ENCODE measurements around the gene GRIK2.

GRIK2 gene

DNA sequence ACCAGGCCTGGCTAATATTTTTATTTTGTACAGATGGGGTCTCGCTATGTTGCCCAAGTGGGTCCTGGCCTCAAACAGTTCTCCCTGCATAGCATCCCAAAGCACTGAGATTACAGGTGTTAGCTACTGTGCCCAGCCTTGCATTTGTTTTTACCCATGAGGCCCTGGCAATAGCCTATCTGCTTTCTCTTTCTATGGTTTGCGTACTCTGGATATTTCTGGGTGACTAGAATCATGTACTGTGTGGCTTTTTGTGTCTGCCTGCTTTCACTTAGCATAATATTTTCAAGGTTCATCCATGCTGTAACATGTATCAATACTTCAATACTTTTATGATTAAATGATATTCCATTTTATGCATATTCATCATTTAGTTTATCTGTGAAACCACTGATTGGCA lies 451.7 kb downstream of the GRIK2 start:
- no peak for TF ChIP-seq ZFX (IDR thresholded peaks at IDR 0.05; ENCODE audit: borderline replicate concordance)
- TF ChIP-seq, protein P1, sequence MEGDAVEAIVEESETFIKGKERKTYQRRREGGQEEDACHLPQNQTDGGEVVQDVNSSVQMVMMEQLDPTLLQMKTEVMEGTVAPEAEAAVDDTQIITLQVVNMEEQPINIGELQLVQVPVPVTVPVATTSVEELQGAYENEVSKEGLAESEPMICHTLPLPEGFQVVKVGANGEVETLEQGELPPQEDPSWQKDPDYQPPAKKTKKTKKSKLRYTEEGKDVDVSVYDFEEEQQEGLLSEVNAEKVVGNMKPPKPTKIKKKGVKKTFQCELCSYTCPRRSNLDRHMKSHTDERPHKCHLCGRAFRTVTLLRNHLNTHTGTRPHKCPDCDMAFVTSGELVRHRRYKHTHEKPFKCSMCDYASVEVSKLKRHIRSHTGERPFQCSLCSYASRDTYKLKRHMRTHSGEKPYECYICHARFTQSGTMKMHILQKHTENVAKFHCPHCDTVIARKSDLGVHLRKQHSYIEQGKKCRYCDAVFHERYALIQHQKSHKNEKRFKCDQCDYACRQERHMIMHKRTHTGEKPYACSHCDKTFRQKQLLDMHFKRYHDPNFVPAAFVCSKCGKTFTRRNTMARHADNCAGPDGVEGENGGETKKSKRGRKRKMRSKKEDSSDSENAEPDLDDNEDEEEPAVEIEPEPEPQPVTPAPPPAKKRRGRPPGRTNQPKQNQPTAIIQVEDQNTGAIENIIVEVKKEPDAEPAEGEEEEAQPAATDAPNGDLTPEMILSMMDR (IDR thresholded peaks at IDR 0.05) = no peak
- H3K27ac ChIP-seq = no peak overlapping the region

DNA sequence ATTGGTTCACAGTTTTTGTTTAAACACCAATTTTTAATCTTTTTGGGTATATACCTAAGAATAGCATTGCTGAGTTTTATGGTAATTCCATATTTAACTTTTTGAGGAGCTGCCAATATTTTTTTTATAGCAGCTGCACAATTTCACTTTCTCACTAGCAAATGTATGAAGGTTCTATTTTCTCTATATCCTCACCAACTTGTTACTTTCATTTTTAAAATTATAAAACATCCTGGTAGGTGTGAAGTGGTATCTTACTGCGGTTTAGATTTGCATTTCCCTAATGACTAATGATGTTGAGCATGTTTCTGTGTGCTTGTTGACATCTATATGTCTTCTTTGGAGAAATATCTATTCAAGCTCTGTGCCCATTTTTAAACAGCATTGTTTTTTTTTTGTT lies 452.1 kb downstream of the GRIK2 start:
- TF ChIP-seq, protein P1 (IDR thresholded peaks at IDR 0.05) = no peak
- no peak for TF ChIP-seq ZFX (IDR thresholded peaks at IDR 0.05; ENCODE audit: borderline replicate concordance)
- H3K27ac ChIP-seq = no peak overlapping the region

DNA sequence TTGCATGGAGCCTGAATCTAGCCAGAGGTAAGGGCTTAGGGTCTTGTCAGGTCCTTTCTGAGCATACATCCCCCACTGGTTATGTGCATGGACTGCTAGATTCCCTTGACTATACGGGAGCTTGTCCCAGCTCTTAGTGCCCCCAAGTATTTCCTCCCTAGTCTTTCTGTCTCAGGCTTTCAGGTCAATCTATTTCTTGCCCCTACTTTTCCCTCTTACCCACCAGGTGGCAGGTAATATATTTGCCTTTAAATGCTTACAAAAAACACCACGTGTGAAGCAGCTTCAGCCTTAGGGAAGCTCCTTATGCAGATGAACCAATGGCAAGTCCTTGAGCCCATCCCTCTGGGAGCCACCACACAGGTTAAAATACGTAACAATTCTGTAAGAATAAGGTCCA lies 454.2 kb downstream of the GRIK2 start:
- H3K27ac ChIP-seq = no peak overlapping the region

DNA sequence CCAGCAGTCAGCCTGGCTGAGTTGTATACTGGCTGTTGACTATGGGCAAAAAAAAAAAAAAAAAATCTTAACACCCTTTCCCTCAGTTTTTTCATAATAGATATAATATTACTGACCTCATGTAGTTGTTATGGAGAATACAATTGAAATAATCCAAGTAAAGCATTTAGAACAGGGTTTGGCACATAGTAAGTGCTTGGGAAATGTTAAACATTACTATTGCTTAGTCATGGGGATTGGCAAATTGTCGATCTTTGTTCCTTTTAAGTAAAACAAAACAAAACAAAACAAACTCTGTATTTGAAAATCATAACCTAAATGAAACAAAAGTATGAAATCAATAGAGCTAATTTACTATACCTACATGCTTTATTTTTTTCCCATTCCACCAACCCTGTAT lies 458.4 kb downstream of the GRIK2 start:
- TF ChIP-seq, protein P1 (IDR thresholded peaks at IDR 0.05) = no peak
- TF ChIP-seq ZFX (IDR thresholded peaks at IDR 0.05; ENCODE audit: borderline replicate concordance) = no peak
- no peak overlapping the region for H3K27ac ChIP-seq

More for the DNA sequence above, 454.2 kb downstream of the GRIK2 start:
- TF ChIP-seq ZFX (IDR thresholded peaks at IDR 0.05; ENCODE audit: borderline replicate concordance) = no peak
- TF ChIP-seq, protein P1 (IDR thresholded peaks at IDR 0.05) = no peak

DNA sequence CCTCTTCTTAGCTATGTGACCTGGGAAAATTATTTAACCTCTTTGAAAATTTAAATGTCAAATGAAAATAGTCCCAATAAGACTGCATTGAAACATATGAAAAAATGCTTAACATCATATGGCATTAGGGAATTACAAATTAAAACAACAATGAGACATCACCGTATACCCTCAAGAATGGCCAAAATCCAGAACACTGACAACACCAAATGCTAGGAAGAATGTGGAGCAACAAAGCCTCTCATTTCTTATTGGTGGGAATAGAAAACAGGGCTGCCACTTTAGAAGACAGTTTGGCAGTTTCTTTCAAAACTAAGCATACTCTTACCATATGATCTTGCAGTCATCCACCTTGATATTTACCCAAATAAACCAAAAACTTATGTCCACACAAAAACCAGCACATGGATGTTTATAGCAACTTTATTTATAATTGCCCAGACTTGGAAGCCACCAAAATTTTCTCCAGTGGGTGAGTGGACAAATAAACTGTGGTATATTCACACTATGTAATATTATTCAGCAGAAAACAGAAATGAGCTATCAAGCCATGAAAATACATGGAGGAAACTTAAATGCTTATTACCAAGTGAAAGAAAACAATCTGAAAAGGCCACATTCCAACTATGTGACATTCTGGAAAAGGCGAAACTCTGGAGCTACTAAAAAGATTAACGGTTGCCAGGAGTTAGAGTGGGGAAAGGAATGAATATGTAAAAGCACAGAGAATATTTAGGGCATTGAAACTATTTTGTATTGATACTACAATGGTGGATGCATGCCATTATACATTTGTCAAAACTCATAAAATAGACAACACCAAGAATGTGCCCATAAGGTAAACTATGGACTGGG lies 459.9 kb downstream of the GRIK2 start:
- no peak for TF ChIP-seq ZFX (IDR thresholded peaks at IDR 0.05; ENCODE audit: borderline replicate concordance)
- TF ChIP-seq, protein P1 (IDR thresholded peaks at IDR 0.05) = no peak
- H3K27ac ChIP-seq = no peak overlapping the region

DNA sequence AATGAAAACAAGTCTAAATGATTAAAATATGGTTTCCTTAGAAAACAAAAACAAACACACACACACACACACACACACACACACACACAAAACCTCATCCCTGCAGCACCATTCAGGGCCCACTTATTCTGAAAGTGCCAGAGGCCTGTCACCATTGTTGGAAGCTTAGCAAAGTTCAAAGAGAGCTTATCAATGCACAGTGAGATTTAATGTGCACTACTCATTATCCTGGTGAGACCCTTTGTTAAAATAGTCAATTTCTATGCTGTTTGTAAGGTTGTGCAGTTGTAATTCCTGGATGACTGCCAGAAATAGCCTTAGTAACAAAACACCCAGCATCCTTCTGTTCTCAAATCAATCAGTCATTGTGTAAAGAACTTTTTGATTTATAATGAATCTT lies 482.9 kb downstream of the GRIK2 start:
- no peak overlapping the region for H3K27ac ChIP-seq
- no peak for TF ChIP-seq ZFX (IDR thresholded peaks at IDR 0.05; ENCODE audit: borderline replicate concordance)
- TF ChIP-seq, protein P1 (IDR thresholded peaks at IDR 0.05) = no peak

DNA sequence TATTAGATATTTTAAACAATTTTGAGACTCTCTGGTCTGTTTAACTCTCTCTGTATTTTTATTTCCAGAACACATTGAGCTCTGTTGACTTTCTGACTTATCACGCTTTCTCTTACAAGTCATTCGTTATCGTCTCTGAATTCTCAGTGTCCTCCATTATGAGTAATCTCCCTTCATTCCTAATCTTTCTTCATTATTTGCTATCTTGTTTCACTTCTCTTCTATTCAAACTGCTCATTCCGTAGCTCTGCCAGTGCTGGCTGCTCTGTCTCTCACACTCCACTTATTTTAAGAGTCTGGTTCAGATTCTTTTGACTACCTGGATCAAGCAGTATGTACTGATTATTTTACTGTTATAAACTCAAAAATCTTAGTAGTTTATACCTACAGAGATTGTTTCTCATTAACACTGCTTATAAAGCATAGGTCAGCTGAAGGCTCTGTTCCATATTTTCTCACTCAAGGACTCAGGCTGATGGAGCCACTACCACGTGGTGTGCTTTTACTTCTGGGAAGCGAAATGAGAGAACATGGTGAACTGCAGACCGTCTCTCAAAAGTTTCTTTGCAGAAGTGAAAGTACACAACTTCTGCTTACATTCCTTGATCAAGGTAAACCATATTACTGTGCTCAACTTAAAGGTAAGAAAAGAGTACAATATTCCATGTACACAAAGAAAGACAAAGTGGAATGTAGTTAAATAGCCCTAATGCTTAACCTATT lies 485.2 kb downstream of the GRIK2 start:
- H3K27ac ChIP-seq = no peak overlapping the region
- TF ChIP-seq, protein P1 (IDR thresholded peaks at IDR 0.05) = no peak
- no peak for TF ChIP-seq ZFX (IDR thresholded peaks at IDR 0.05; ENCODE audit: borderline replicate concordance)
